GM23338 (cell line): ENCODE results near the gene NOP56.

Experiments
- CREB1 ChIP-seq: fragments of 250-450 bp; sonication (Bioruptor Pico); IDR thresholded peaks from 2 replicates; pipeline ENCODE4 v1.5.0; 2020; ENCODE audit warnings: low read depth, mild to moderate bottlenecking, moderate library complexity
- CTCF ChIP-seq, 2 experiments: fragments of 200-600 bp in 1 of 2; sonication (generic) in 1 of 2; conservative IDR thresholded peaks; 2 replicates each; pipeline versions ENCODE4 v1.5.1 to v1.6.1; 2016 to 2017; ENCODE audit warnings: antibody characterized with exemption in 2 of 2, low read depth in 2 of 2, mild to moderate bottlenecking in 2 of 2, moderate library complexity in 1 of 2
- EZH2 ChIP-seq: fragments of 200-600 bp; sonication (generic); IDR thresholded peaks from one replicate; pipeline ENCODE4 v1.8.0; 2017; ENCODE audit warnings: antibody characterized with exemption, mild to moderate bottlenecking, low read depth; ENCODE audit not compliant: unreplicated experiment
- EZH2phosphoT487 ChIP-seq: fragments of 200-600 bp; sonication (generic); IDR thresholded peaks from one replicate; pipeline ENCODE4 v1.8.1; 2018; ENCODE audit warnings: antibody characterized with exemption; ENCODE audit not compliant: unreplicated experiment
- JUNB ChIP-seq: IDR thresholded peaks from one replicate; pipeline ENCODE4 v1.6.1; 2016; ENCODE audit warnings: antibody characterized with exemption; ENCODE audit not compliant: unreplicated experiment
- NANOG ChIP-seq: IDR thresholded peaks from 2 replicates; pipeline ENCODE4 v1.6.1; 2016; ENCODE audit warnings: antibody characterized with exemption, borderline replicate concordance
- POLR2AphosphoS5 ChIP-seq: IDR thresholded peaks from 2 replicates; pipeline ENCODE4 v1.6.1; 2016; ENCODE audit warnings: antibody characterized with exemption, low read depth
- STAT1 ChIP-seq: IDR thresholded peaks from one replicate; pipeline ENCODE4 v1.6.1; 2016; ENCODE audit warnings: antibody characterized with exemption; ENCODE audit not compliant: unreplicated experiment
- ZNF331 ChIP-seq: fragments of 250-450 bp; sonication (Bioruptor Pico); IDR thresholded peaks from 2 replicates; pipeline ENCODE4 v1.5.0; 2020; ENCODE audit warnings: low read depth, mild to moderate bottlenecking, moderate library complexity
- TF ChIP-seq, protein P1 (sequence below): IDR thresholded peaks from one replicate; pipeline ENCODE4 v1.6.1; 2018; ENCODE audit warnings: antibody characterized with exemption; ENCODE audit not compliant: unreplicated experiment
- TF ChIP-seq, protein P2 (sequence below): IDR thresholded peaks from 2 replicates; pipeline ENCODE4 v1.6.1; 2016; ENCODE audit warnings: antibody characterized with exemption

- TF ChIP-seq EZH2 (no peak), CTCF (conservative IDR thresholded peaks at IDR 0.05; ENCODE audit: low read depth in 2 of 2) (no peak), POLR2AphosphoS5 (no peak), EZH2phosphoT487 (no peak), STAT1 (no peak), ZNF331 (CRISPR knock-in tag) (no peak), JUNB (no peak), CREB1 (CRISPR knock-in tag) (no peak), NANOG (no peak)
- TF ChIP-seq, protein P1, sequence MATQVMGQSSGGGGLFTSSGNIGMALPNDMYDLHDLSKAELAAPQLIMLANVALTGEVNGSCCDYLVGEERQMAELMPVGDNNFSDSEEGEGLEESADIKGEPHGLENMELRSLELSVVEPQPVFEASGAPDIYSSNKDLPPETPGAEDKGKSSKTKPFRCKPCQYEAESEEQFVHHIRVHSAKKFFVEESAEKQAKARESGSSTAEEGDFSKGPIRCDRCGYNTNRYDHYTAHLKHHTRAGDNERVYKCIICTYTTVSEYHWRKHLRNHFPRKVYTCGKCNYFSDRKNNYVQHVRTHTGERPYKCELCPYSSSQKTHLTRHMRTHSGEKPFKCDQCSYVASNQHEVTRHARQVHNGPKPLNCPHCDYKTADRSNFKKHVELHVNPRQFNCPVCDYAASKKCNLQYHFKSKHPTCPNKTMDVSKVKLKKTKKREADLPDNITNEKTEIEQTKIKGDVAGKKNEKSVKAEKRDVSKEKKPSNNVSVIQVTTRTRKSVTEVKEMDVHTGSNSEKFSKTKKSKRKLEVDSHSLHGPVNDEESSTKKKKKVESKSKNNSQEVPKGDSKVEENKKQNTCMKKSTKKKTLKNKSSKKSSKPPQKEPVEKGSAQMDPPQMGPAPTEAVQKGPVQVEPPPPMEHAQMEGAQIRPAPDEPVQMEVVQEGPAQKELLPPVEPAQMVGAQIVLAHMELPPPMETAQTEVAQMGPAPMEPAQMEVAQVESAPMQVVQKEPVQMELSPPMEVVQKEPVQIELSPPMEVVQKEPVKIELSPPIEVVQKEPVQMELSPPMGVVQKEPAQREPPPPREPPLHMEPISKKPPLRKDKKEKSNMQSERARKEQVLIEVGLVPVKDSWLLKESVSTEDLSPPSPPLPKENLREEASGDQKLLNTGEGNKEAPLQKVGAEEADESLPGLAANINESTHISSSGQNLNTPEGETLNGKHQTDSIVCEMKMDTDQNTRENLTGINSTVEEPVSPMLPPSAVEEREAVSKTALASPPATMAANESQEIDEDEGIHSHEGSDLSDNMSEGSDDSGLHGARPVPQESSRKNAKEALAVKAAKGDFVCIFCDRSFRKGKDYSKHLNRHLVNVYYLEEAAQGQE: no peak
- TF ChIP-seq, protein P2, sequence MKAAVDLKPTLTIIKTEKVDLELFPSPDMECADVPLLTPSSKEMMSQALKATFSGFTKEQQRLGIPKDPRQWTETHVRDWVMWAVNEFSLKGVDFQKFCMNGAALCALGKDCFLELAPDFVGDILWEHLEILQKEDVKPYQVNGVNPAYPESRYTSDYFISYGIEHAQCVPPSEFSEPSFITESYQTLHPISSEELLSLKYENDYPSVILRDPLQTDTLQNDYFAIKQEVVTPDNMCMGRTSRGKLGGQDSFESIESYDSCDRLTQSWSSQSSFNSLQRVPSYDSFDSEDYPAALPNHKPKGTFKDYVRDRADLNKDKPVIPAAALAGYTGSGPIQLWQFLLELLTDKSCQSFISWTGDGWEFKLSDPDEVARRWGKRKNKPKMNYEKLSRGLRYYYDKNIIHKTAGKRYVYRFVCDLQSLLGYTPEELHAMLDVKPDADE: no peak
Observed at GRCh38 chr20:2619337-2619736, 33.1 kb upstream of the NOP56 start.
